SK-N-MC (cell line): Measurements from ENCODE around the gene UBR7.

Experiments
- EZH2 ChIP-seq: fragments of 200-600 bp; sonication (generic); IDR thresholded peaks from one replicate; pipeline ENCODE4 v1.6.1; 2017; ENCODE audit warnings: antibody characterized with exemption
- FOXP2 ChIP-seq: optimal IDR thresholded peaks from 2 replicates; pipeline ENCODE3; 2011; ENCODE audit warnings: mild to moderate bottlenecking, moderate library complexity; ENCODE audit not compliant: insufficient read depth; ENCODE audit errors: extremely low read length, control extremely low read depth
- POLR2AphosphoS5 ChIP-seq: IDR thresholded peaks from 2 replicates; pipeline ENCODE4 v1.6.1; 2012; ENCODE audit warnings: mild to moderate bottlenecking, low read depth, low read length, borderline replicate concordance

- TF ChIP-seq EZH2 (no peak), POLR2AphosphoS5 (no peak), FOXP2 (no peak)
Measured at GRCh38 chr14:93163564-93163963, 43.5 kb upstream of the UBR7 start.
